Activated CD4-positive, alpha-beta T cell treated with anti-CD3 and anti-CD28 coated beads for 24 hours (primary cell): ENCODE measurements around the gene ADAM30.

Experiments used
- DNase-seq, 2 donors: peaks; one replicate each; pipeline ENCODE4 v3.0.0-alpha.2; 2020; ENCODE audit warnings: low read depth in 2 of 2

ADAM30 gene

DNA sequence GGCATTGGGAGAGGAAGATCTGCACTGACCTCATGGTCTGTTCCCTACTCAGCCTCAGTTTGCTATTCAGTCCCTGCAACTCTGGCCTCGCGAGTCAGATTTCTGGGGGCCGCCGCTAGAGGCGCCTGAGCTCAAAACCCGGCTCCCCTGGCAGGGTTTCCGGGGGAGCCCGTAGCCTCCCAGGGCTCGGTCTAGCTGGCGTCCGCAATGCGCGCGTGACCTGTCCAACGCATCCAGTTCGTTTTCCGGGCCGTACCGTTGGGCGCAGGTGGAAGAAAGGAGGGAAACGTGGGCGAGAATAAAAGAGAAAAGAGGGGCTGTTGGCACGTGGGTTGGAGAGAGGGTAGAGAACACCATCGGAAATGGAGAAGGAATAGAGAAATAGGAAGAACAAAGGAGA, at the start of gene ADAM30:
ADAM30 (minus strand) TSS at position 213 of the 400 bp plus-strand sequence; CDS start at position 34, 179 bp downstream.
- no peak for DNase-seq

GRCh38 chr1:119943216-119943615, 46.9 kb upstream of the ADAM30 start:
- DNase-seq, result no peak

- no peak for DNase-seq
These were observed 45.1 kb upstream of the ADAM30 start for GRCh38 chr1:119941392-119941791.

DNA sequence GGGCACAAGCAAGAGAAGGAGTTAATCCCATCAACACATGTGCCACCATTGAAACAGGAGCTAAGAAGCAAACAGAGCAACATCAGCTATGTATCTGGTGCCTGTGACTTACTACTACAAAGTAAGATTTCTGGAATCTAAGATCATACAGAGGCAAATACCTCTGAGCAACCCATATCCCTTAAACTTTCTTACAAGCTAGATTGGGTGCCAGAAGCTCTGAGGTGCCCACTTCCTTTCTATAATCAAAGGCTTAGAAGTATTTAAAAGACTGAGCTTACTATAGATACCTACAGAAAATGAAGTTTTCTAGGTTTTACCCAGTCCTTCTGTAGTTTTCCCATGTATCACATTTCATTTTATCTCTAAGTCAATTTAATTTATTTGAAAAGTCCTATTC, 44.4 kb upstream of the ADAM30 start:
- DNase-seq, result no peak

GRCh38 chr1:119937198-119937597, 40.9 kb upstream of the ADAM30 start:
- DNase-seq, result no peak

- DNase-seq, result no peak
These were observed 39.6 kb upstream of the ADAM30 start for GRCh38 chr1:119935915-119936314.

GRCh38 chr1:119935373-119935772, 39.1 kb upstream of the ADAM30 start:
- DNase-seq, result no peak

- DNase-seq, result no peak
These were observed 37.1 kb upstream of the ADAM30 start for GRCh38 chr1:119933397-119933796.

DNA sequence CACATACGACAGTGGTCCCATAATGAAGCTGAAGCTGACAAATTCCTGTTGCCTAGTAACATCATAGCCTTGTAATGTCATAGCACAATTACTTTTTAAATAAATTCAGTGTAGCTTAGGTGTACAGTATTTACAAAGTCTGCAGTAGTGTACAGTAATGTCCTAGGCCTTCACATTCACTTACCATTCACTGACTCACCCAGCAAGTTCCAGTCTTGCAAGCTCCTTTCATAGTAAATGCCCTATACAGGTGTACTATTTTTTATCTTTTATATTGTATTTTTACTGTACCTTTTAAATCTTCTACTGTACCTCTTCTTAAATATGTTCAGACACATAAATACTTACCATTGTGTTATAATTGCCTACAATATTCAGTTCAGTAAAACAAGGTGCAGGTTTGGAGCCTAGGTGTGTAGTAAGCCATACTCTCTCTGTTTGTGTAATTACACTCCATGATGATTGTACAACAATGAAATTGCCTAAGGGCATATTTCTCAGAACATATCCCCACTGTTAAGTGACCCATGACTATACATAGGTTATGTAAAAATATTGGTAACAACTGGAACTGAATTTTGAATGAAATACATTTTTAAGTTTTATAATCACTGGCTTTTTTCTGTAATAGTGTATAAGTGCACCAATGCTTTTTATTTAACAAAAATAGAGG, 33.5 kb upstream of the ADAM30 start:
- no peak for DNase-seq

- DNase-seq, result no peak
These were observed 30.2 kb upstream of the ADAM30 start for GRCh38 chr1:119926553-119926952.

DNA sequence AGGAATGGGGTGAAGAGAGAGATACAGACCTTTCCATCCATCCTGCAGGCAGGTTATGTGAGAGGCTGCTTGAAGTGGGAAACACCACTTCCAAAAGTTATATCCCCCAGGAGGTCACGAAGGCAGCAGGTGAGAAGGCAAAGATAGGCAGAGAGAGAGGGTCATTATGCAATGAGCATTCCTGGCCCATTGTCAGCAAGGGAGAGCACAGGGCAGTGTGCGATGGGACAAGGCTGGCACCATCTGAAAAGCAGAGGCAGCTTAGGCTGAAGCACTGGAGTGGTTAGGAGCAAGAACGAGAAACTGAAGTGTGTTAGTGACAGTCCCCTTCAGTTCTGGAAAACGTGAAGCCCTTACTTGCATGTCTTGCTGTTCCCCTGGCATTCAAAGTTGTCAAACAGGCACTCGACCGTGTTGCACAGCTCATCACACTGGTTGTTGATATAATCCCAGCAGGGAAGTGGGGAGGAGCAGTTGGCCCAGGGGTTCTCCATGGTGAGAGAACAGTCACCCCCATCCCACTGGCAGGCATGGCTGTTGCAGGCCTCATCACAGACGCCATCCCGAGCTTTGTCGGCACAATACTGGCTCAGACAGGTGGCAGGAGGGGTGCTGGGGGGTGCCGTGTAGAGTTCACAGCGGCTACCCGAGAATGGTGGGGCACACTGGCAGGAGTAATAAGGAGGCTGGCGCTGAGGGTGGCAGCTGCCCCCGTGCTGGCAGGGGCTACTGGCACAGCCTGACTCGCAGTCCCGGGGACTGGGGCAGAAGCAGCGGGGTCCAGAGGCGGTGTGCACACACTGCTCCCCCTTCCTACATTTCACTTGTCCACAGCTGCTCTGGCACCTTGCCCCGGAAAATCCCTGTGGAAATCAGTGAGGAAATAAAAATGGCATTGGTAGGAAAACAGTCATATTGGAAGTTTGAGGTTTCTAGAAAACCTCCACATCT, 28.9 kb upstream of the ADAM30 start:
- DNase-seq, result no peak

DNA sequence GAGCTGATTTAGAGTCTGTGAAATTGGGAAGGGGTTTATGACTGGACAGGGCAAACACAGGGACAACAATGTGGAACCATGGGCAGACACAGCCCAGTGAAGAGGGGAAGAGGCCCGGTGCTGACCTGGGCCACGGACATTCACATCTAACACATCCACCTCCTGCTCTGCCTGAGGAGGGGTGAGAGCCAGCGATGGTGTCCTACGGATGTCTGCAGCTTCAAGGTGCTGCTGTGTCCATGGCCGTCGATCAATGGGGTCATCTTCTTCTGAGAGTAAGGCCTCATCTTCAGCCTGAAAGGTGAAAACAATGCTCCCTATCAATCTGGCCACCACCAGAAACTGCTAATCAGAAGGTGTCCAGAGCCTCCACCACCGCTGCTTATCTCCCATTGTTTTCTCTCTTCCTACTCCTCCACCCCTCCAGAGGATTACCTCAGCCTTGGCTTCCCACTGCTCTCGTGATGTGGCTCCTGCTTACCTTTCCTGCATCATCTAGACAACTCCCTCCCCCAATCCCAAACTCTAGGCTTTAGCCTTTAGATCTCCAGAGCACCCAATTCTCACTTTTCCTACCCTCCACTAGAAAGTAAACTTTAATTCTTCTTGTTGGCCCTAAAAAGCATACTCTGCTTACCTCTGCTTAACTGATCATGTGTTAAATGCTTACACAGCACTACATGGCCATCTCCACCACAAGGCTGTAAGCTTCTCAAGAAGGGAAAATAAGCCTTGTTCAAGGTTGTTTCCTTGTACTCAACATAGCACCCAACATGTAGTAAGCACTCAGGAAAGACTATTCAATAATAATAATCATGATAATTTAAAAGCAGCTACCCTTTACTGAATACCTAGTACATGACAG, 24.0 kb upstream of the ADAM30 start:
- no peak for DNase-seq

- DNase-seq, result no peak
These were observed 22.9 kb upstream of the ADAM30 start for GRCh38 chr1:119919241-119919640.

DNA sequence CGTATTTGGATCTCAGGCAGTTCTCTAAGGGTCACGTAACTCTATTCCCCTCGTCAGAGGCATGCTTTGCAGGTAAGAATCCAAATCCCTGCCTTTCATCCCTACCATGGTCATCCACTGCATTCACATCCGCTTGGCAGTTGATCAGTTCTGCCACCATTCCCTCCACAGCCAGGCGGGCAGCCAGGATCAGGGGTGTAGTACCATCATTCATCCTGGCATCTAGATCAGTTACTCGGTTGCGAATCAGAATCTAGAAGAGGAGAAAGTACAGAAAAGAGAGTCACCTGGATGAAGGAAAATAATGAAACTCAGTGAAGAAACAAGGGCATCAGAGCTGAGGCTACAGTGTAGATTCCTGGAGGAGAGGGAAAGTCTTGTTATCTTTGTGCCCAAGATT, 22.0 kb upstream of the ADAM30 start:
- no peak for DNase-seq

DNA sequence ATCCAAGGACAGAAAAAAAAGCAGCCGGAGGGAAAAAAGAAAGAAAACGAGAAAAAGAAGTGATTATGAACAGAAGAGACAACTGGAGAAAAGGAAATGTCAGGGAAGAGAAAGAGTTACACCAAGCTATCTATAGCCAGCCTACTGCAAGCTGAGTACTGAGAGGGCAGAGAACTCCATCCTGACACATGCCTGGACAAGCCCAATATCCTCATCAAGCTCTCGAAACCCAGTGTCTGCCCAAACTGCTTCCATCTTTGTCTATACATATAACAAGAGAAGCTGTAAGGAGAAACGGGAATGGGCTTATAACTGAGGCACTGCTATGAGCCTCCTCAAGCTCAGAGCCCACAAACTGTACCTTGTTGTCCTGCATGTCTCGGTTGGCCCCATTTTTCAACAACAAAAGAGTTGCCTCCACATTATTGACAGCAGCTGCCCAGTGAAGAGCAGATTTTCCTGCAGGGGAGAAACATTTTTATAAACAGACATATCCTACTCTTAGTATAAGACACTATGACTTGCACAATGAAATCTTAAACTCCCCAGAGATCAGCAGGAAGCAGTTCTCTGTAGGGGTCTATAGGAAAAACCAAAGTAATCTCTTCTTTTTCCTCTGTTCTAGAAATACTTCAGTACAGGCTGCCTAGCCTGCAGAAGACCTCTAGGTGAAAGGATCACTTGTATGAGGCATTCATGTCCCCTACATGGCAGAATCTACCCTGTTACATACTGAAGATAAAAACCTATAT, 21.2 kb upstream of the ADAM30 start:
- DNase-seq, result no peak

DNA sequence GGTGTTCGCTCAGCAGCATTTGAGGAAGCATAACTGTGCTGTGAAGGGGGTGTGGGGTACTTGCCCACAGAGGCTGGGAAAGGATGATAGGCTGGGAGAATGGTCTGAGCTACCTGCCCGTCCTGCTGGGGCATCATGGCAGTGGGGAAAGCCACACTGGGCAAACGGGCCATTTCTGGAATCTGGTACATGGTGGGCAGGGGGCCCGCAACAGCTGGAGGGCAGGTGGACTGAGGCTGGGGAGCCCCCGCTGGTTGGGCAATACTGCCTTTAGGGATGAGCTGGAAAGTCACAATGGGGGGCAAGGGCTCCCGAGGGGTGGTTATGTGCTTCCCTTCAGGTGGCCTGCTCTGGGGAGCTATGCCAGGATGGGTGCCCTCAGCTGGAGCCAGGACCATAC, 19.2 kb upstream of the ADAM30 start:
- no peak for DNase-seq

DNA sequence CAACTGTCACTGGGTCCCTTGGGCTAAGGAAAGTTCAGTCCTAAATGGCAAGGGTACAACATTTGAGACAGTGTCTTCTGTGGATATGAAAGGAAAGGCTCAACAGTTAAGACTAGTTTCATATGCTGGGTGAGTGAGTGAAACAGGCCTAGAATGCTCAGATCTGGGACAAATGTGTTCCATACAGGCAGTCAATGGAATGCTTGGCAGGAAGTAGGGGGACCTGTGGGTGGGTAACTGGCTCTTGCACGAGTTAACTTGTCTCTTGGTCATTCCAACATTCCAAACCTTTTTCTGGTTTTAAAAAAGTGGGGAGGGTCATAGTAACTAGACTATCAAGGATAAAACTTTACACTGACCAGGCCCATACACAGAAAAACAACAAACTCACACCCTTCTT, 17.8 kb upstream of the ADAM30 start:
- no peak for DNase-seq

DNA sequence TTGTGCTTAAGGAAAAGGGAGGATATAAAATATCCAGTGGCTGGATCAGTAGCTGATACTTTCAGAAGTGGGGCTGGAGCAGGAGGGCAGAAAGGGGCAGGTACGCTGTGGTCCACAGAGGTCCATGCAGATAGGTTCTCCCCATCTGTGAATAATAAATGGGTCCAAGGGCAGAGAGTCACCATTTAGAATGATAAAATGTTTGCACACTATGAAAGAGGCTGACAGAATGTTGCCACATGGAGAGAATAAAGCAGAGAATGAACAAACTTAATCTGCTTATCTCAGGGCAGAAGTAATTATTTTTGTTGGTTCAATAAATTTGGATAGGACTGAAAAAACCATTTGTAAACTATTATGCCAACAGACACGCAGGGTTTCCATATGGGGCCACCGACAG, 16.6 kb upstream of the ADAM30 start:
- DNase-seq, result no peak

GRCh38 chr1:119911775-119912174, 15.5 kb upstream of the ADAM30 start:
- no peak for DNase-seq

DNA sequence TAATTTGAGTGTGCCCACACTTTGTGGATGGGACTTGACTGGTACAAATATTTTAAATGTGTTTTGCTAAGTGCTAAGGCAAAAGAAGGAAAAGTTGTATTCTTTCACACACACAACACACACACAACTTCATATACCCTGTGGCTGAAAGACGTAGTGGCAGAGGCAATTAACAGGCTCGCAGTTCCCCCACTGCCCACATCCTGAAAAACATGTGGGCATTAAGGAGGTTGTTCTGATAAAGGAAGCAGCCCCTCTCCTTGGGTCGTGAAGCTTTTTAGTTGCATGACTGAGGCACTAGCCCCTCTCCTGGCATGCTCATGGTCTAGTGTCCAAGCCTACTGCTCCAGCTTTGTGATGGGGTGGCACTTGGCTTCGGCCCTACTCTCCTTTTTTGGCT, 14.3 kb upstream of the ADAM30 start:
- no peak for DNase-seq

GRCh38 chr1:119909890-119910596, 13.7 kb upstream of the ADAM30 start:
- no peak for DNase-seq
